H1 (cell line): ENCODE measurements around the gene PRSS21. TPM values are rescaled to one million over a fixed set of nuclear protein-coding genes. Genes with fewer than 3 reads are reported as not detected.

Experiments
- CTCF ChIA-PET: fragments of 300-600 bp; sonication (Branson Sonifier 250); formaldehyde crosslinking; loops from one replicate; lab custom pipeline; 2021; ENCODE audit not compliant: partially characterized antibody; lab: Charles Lee
- POLR2A ChIA-PET: fragments of 300-600 bp; sonication (Branson Sonifier 250); formaldehyde crosslinking; loops from one replicate; lab custom pipeline; 2021; ENCODE audit warnings: inconsistent platforms; ENCODE audit not compliant: partially characterized antibody; lab: Charles Lee
- DNase-seq, 2 experiments: peaks; one replicate each; pipeline versions ENCODE4 v3.0.0 to v3.0.0-alpha.2; 2010 to 2022; ENCODE audit warnings: low spot score in 2 of 2, low read depth in 1 of 2, mixed read lengths in 1 of 2
- FAIRE-seq: peaks from 2 replicates; lab custom pipeline; 2011; peaks lifted over from hg19 to GRCh38; lab: Jason Lieb, UNC
- H2AFZ ChIP-seq: 2 replicates; pipeline ENCODE4 v1.8.1; 2012; ENCODE audit warnings: low read length, inconsistent platforms
- H2AK5ac ChIP-seq: 2 replicates; pipeline ENCODE4 v1.6.1; 2013; ENCODE audit warnings: low read depth, low read length
- H2BK120ac ChIP-seq: replicated peaks from 2 replicates; pipeline ENCODE3; 2013; ENCODE audit warnings: low read depth, low read length, inconsistent platforms
- H2BK12ac ChIP-seq: 2 replicates; pipeline ENCODE4 v1.6.1; 2013; ENCODE audit warnings: low read depth, low read length
- H2BK15ac ChIP-seq: 2 replicates; pipeline ENCODE4 v1.6.1; 2013; ENCODE audit warnings: low read length
- H2BK20ac ChIP-seq: 2 replicates; pipeline ENCODE4 v1.6.1; 2013; ENCODE audit warnings: low read length
- H2BK5ac ChIP-seq: 2 replicates; pipeline ENCODE4 v1.6.1; 2013; ENCODE audit warnings: low read depth, low read length
- H3K14ac ChIP-seq: 2 replicates; pipeline ENCODE4 v1.6.1; 2013; ENCODE audit warnings: inconsistent platforms; ENCODE audit not compliant: insufficient read length
- H3K18ac ChIP-seq: 2 replicates; pipeline ENCODE4 v1.6.1; 2013; ENCODE audit warnings: low read length; ENCODE audit errors: extremely low read depth
- H3K23ac ChIP-seq: 2 replicates; pipeline ENCODE4 v1.6.1; 2013; ENCODE audit warnings: inconsistent platforms; ENCODE audit not compliant: insufficient read length
- H3K23me2 ChIP-seq: 2 replicates; pipeline ENCODE4 v1.6.1; 2013; ENCODE audit warnings: low read depth, low read length
- H3K27ac ChIP-seq: 2 replicates; pipeline ENCODE4 v1.6.1; 2011; ENCODE audit warnings: low read depth, low read length, inconsistent platforms
- H3K27me3 ChIP-seq, 4 experiments: replicated peaks in 1 of 4; 1 replicate in 1 of 4; 2 replicates in 3 of 4; pipeline versions ENCODE4 v1.6.1 to v1.8.1; 2011 to 2013; ENCODE audit warnings: low read length in 3 of 4, mild to moderate bottlenecking in 3 of 4, inconsistent platforms in 2 of 4, mixed read lengths in 2 of 4, moderate library complexity in 1 of 4; ENCODE audit not compliant: control insufficient read depth in 3 of 4, insufficient read depth in 3 of 4; ENCODE audit errors: extremely low read depth in 1 of 4
- H3K36me3 ChIP-seq, 4 experiments: 2 replicates each; pipeline versions ENCODE4 v1.6.1 to v1.8.1; 2011 to 2013; ENCODE audit warnings: mild to moderate bottlenecking in 4 of 4, low read length in 3 of 4, moderate library complexity in 2 of 4, control low read depth in 1 of 4, inconsistent platforms in 1 of 4; ENCODE audit not compliant: insufficient read depth in 4 of 4, control insufficient read depth in 2 of 4
- H3K4ac ChIP-seq: replicated peaks from 2 replicates; pipeline ENCODE3; 2013; ENCODE audit warnings: low read length, low read depth, mixed read lengths, inconsistent platforms; ENCODE audit not compliant: insufficient read length
- H3K4me1 ChIP-seq, 4 experiments: replicated peaks in 1 of 4; 1 replicate in 1 of 4; 2 replicates in 3 of 4; pipeline versions ENCODE4 v1.6.1 to v1.8.1; 2011 to 2013; ENCODE audit warnings: low read length in 3 of 4, inconsistent platforms in 2 of 4, mixed read lengths in 1 of 4; ENCODE audit not compliant: insufficient read depth in 4 of 4, control insufficient read depth in 3 of 4
- H3K4me2 ChIP-seq, 2 experiments: 2 replicates each; pipeline versions ENCODE4 v1.6.1 to v1.8.1; 2011 to 2013; ENCODE audit warnings: low read depth in 2 of 2, low read length in 2 of 2, control low read depth in 1 of 2, inconsistent platforms in 1 of 2, mild to moderate bottlenecking in 1 of 2; ENCODE audit not compliant: insufficient read depth in 1 of 2
- H3K4me3 ChIP-seq, 4 experiments: fragments of 200-600, 300-600 bp in 1 of 4; sonication (generic), shearing (Covaris generic), sonication (Bioruptor Twin) in 1 of 4; 2 replicates each; pipeline versions ENCODE4 v1.5.1 to v1.8.1; 2011 to 2016; ENCODE audit warnings: low read length in 4 of 4, low read depth in 3 of 4, control low read depth in 2 of 4, inconsistent platforms in 2 of 4, mild to moderate bottlenecking in 2 of 4, mixed read lengths in 1 of 4, moderate library complexity in 1 of 4; ENCODE audit not compliant: insufficient read depth in 2 of 4; ENCODE audit errors: extremely low read depth in 1 of 4
- H3K56ac ChIP-seq: replicated peaks from 2 replicates; pipeline ENCODE3; 2013; ENCODE audit warnings: low read depth, mild to moderate bottlenecking, mixed read lengths, low read length, inconsistent platforms; ENCODE audit not compliant: insufficient read length
- H3K79me1 ChIP-seq: 2 replicates; pipeline ENCODE4 v1.6.1; 2013; ENCODE audit warnings: low read depth, low read length, control low read depth
- H3K79me2 ChIP-seq, 2 experiments: 2 replicates each; pipeline versions ENCODE4 v1.6.1 to v1.8.1; 2012 to 2013; ENCODE audit warnings: low read length in 2 of 2, mild to moderate bottlenecking in 2 of 2, inconsistent platforms in 1 of 2; ENCODE audit not compliant: insufficient read depth in 2 of 2, control insufficient read depth in 1 of 2
- H3K9ac ChIP-seq, 4 experiments: replicated peaks in 1 of 4; 1 replicate in 1 of 4; 2 replicates in 3 of 4; pipeline versions ENCODE4 v1.6.1 to v1.8.1; 2011 to 2013; ENCODE audit warnings: low read depth in 3 of 4, low read length in 3 of 4, control low read depth in 2 of 4, mild to moderate bottlenecking in 2 of 4, moderate library complexity in 2 of 4, inconsistent platforms in 1 of 4; ENCODE audit errors: extremely low read depth in 1 of 4
- H3K9me3 ChIP-seq, 2 experiments: 2 replicates each; pipeline versions ENCODE4 v1.6.1 to v1.8.1; 2012 to 2013; ENCODE audit warnings: mild to moderate bottlenecking in 2 of 2, moderate library complexity in 2 of 2, control low read depth in 1 of 2, inconsistent platforms in 1 of 2, low read depth in 1 of 2, low read length in 1 of 2, mixed read lengths in 1 of 2; ENCODE audit not compliant: insufficient read depth in 2 of 2
- H4K20me1 ChIP-seq, 2 experiments: replicated peaks in 1 of 2; 2 replicates each; pipeline versions ENCODE3 to v1.8.1; 2011 to 2013; ENCODE audit warnings: inconsistent platforms in 2 of 2, low read length in 2 of 2, mild to moderate bottlenecking in 1 of 2; ENCODE audit not compliant: insufficient read depth in 2 of 2, control insufficient read depth in 1 of 2
- H4K5ac ChIP-seq: 2 replicates; pipeline ENCODE4 v1.6.1; 2013; ENCODE audit warnings: low read length, low read depth, mixed read lengths, inconsistent platforms; ENCODE audit not compliant: insufficient read length
- H4K8ac ChIP-seq: 2 replicates; pipeline ENCODE4 v1.8.0; 2013; ENCODE audit warnings: mild to moderate bottlenecking, moderate library complexity, low read length, inconsistent platforms; ENCODE audit not compliant: insufficient read depth; ENCODE audit errors: extremely low read depth
- H4K91ac ChIP-seq: replicated peaks from 2 replicates; pipeline ENCODE3; 2013; ENCODE audit warnings: low read length, mixed read lengths, inconsistent platforms; ENCODE audit not compliant: insufficient read length
- ASH2L ChIP-seq: fragments of 200-600, 300-600 bp; sonication (generic); IDR thresholded peaks from one replicate; pipeline ENCODE4 v1.7.1; 2017; ENCODE audit warnings: low read length
- FOSL1 ChIP-seq: IDR thresholded peaks from 2 replicates; pipeline ENCODE4 v1.6.1; 2011; ENCODE audit warnings: mild to moderate bottlenecking, low read depth, low read length, moderate library complexity; ENCODE audit not compliant: insufficient read depth
- KDM4A ChIP-seq: IDR thresholded peaks from one replicate; pipeline ENCODE4 v1.7.1; 2012; ENCODE audit warnings: low read depth, mild to moderate bottlenecking, moderate library complexity, low read length, inconsistent platforms; ENCODE audit not compliant: severe bottlenecking
- POLR2AphosphoS5 ChIP-seq: IDR thresholded peaks from 2 replicates; pipeline ENCODE4 v1.6.1; 2011; ENCODE audit warnings: low read depth, low read length
- RNF2 ChIP-seq: fragments of 200-900, 300-1000 bp; sonication (generic); IDR thresholded peaks from 2 replicates; pipeline ENCODE4 v1.7.1; 2016; ENCODE audit warnings: borderline replicate concordance, low read depth, mild to moderate bottlenecking, antibody characterized with exemption, low read length; ENCODE audit not compliant: poor library complexity, severe bottlenecking; ENCODE audit errors: missing control alignments
- TBP ChIP-seq: IDR thresholded peaks from 2 replicates; pipeline ENCODE4 v1.6.1; 2011; ENCODE audit warnings: low read depth, low read length, improper control_type of control experiment
- WGBS, 2 experiments: shearing (Covaris generic) in 1 of 2; methylation state at CpG; one replicate each; pipeline versions ENCODE4 v1.1.6 to v1.1.7; 2013 to 2015; ENCODE audit warnings: low lambda C conversion rate in 2 of 2, mixed read lengths in 2 of 2, inconsistent platforms in 1 of 2, low coverage in 1 of 2, missing lambda C conversion rate in 1 of 2; ENCODE audit not compliant: insufficient replicate concordance in 2 of 2, insufficient coverage in 1 of 2, insufficient read length in 1 of 2; ENCODE audit errors: extremely low coverage in 1 of 2, missing lambda C conversion rate in 1 of 2; 5-methylcytosine and 5-hydroxymethylcytosine counted together
- polyA plus RNA-seq, 7 experiments: library from polyadenylated mRNA; depleted of rRNA in 3 of 7; stranded (reverse) in 5 of 7; unstranded in 2 of 7; fragments of >200 nt in 5 of 7; fragments of 200-250 nt in 2 of 7; gene quantifications; 1 replicate in 5 of 7; 2 replicates in 1 of 7; 4 replicates in 1 of 7; pipeline versions ENCODE4 v1.2.1 to v1.2.3, GENCODE V29; 2011 to 2013; ENCODE audit warnings: missing spikeins in 2 of 7, mixed read lengths in 2 of 7
- total RNA-seq: library from RNA; stranded (reverse); fragmentation: NEBNext Ultra II Directional; extraction: Animal tissue kit (Norgen Biotek cat#: 25700); gene quantifications from 2 replicates; pipeline ENCODE4 v1.2.1, GENCODE V29; 2021

PRSS21 gene
- total and polyA plus RNA-seq, 2 of the 8 experiments (the other 6 are each of a cell fraction or from before 2014, with no cell fraction given): 0.76 to 1.0 TPM

DNA sequence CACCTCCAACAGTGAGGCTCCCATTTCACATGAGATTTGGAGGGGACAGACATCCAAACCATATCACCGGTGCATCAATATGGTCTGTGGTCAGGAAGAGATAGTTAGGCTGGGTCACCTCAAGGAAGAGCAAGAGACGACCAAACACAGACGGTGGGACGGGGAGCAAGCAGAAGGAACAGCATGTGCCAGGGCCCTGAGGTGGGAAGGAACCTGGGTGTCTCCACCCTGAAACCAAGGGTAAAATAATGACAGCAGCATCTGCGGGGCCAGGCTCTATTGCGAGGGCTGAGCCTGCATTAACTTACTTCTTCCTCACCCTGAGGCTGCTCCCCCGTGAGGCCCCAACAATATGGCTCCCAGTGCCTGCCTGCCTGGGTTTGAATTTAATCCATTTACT lies 8.9 kb upstream of the PRSS21 start:
- peaks cover 0 to 2% of the 10 kb centered on the region in 2 experiments for H4K20me1 ChIP-seq
- ChIA-PET CTCF (interaction anchor here (0.9 to 2.0 kb wide), 4 partner anchors 8 to 24 kb away, joined by 3 to 9 read pairs (median 4); partner anchors contain the start of gene PRSS21), POLR2A (no interaction called here)
- no peak overlapping the region for H3K27ac ChIP-seq
- H3K9me3 ChIP-seq: peaks cover 13 to 24% of the 10 kb centered on the region in 2 experiments
- no peak overlapping the region for H4K5ac ChIP-seq
- H3K14ac ChIP-seq: no peak overlapping the region
- no peak overlapping the region for H3K18ac ChIP-seq
- H2AFZ ChIP-seq: no peak overlapping the region
- H3K23me2 ChIP-seq: no peaks in the 10 kb centered on the region
- peaks cover 0 to 7% (median 1%) of the 10 kb centered on the region in 4 experiments; a peak in 2 of 7 replicates for H3K4me1 ChIP-seq
- no peaks in the 10 kb centered on the region for H3K36me3 ChIP-seq
- H3K27me3 ChIP-seq: peaks cover 0 to 2% (median 0%) of the 10 kb centered on the region in 4 experiments; a peak in 1 of 7 replicates
- H2BK20ac ChIP-seq: no peak overlapping the region
- H4K91ac ChIP-seq: no peak overlapping the region
- no peak overlapping the region for H2BK15ac ChIP-seq
- H3K79me1 ChIP-seq: no peaks in the 10 kb centered on the region
- no peak overlapping the region for H3K4ac ChIP-seq
- H3K9ac ChIP-seq: no peak overlapping the region
- H2BK12ac ChIP-seq: no peak overlapping the region
- H3K56ac ChIP-seq: no peak overlapping the region
- no peak overlapping the region for H4K8ac ChIP-seq
- no peak overlapping the region for H3K4me3 ChIP-seq
- H2AK5ac ChIP-seq: peak overlapping the region; percentile 65; the same call in 1 of the 2 replicates
- H3K23ac ChIP-seq: no peak overlapping the region
- no peak overlapping the region for H2BK120ac ChIP-seq
- H2BK5ac ChIP-seq: no peak overlapping the region
- TF ChIP-seq FOSL1 (no peak), ASH2L (no peak), KDM4A (no peak), POLR2AphosphoS5 (no peak), RNF2 (no peak), TBP (no peak)
- FAIRE-seq (no peak), DNase-seq (no peak)
- WGBS, 2 experiments: 86% methylated on average over 7 of the region's 7 CpGs; no CpG with 5 or more reads in 1 of the 2 experiments
- H3K79me2 ChIP-seq: no peaks in the 10 kb centered on the region
- no peak overlapping the region for H3K4me2 ChIP-seq
